IMR-90 (cell line): ENCODE data around the gene CCL5. TPM values are rescaled to one million over a fixed set of nuclear protein-coding genes. Genes with fewer than 3 reads are reported as not detected.

ENCODE experiments used
- ATAC-seq: fragments of 200-7000 bp; cut with Tn5 transposase; 2 replicates; pipeline ENCODE4 v1.9.1; 2020; ENCODE audit warnings: low read depth, mild to moderate bottlenecking, moderate library complexity
- BruUV-seq: library from RNA; stranded (reverse); fragments of 400-500 nt; replicated peaks from 2 replicates; lab custom pipeline; 2021; lab: Mats Ljungman, UMichigan
- CTCF ChIA-PET: fragments of 300-600 bp; formaldehyde crosslinking; extraction: SDS; loops from one replicate; lab custom pipeline; 2021; ENCODE audit warnings: antibody characterized with exemption; lab: Yijun Ruan, JAX
- POLR2A ChIA-PET: fragments of 300-600 bp; sonication (Branson Sonifier 250); formaldehyde crosslinking; loops from one replicate; lab custom pipeline; 2022; ENCODE audit warnings: antibody characterized with exemption; ENCODE audit not compliant: unreplicated experiment; lab: Charles Lee
- DNase-seq: peaks from one replicate; pipeline ENCODE4 v3.0.0; 2013
- H2AFZ ChIP-seq: replicated peaks from 2 replicates; pipeline ENCODE3; 2013; ENCODE audit warnings: low read length, mild to moderate bottlenecking; ENCODE audit not compliant: poor library complexity
- H2AK5ac ChIP-seq: 2 replicates; pipeline ENCODE4 v1.6.1; 2013; ENCODE audit warnings: low read depth, low read length, inconsistent platforms
- H2AK9ac ChIP-seq: replicated peaks from 2 replicates; pipeline ENCODE3; 2013; ENCODE audit warnings: mild to moderate bottlenecking, low read depth, low read length, moderate library complexity; ENCODE audit not compliant: poor library complexity
- H2BK120ac ChIP-seq: 2 replicates; pipeline ENCODE4 v1.6.1; 2013; ENCODE audit warnings: low read depth, low read length, inconsistent platforms
- H2BK15ac ChIP-seq: 3 replicates; pipeline ENCODE4 v1.6.1; 2013; ENCODE audit warnings: low read depth, low read length, inconsistent platforms
- H2BK20ac ChIP-seq: 2 replicates; pipeline ENCODE4 v1.6.1; 2013; ENCODE audit warnings: low read depth, mild to moderate bottlenecking, inconsistent platforms, low read length, moderate library complexity
- H2BK5ac ChIP-seq: 2 replicates; pipeline ENCODE4 v1.6.1; 2013; ENCODE audit warnings: mild to moderate bottlenecking, low read depth, low read length, inconsistent platforms; ENCODE audit not compliant: poor library complexity, severe bottlenecking
- H3K14ac ChIP-seq: replicated peaks from 2 replicates; pipeline ENCODE4 v1.6.1; 2013; ENCODE audit warnings: low read depth, low read length, inconsistent platforms
- H3K18ac ChIP-seq: 2 replicates; pipeline ENCODE4 v1.6.1; 2013; ENCODE audit warnings: low read depth, low read length, control low read depth
- H3K23ac ChIP-seq: 2 replicates; pipeline ENCODE4 v1.6.1; 2013; ENCODE audit warnings: low read depth, low read length, inconsistent platforms
- H3K27ac ChIP-seq: 2 replicates; pipeline ENCODE4 v1.5.1; 2013; ENCODE audit warnings: mild to moderate bottlenecking, control low read depth, low read length; ENCODE audit not compliant: insufficient read depth
- H3K27me3 ChIP-seq: 2 replicates; pipeline ENCODE4 v1.6.1; 2013; ENCODE audit warnings: low read length; ENCODE audit not compliant: control insufficient read depth, insufficient read depth
- H3K36me3 ChIP-seq: 2 replicates; pipeline ENCODE4 v1.6.1; 2013; ENCODE audit warnings: low read length, mixed read lengths; ENCODE audit not compliant: control insufficient read depth, insufficient read depth
- H3K4ac ChIP-seq: 2 replicates; pipeline ENCODE4 v1.6.1; 2013; ENCODE audit warnings: low read depth, low read length, inconsistent platforms
- H3K4me1 ChIP-seq: 2 replicates; pipeline ENCODE4 v1.6.1; 2013; ENCODE audit warnings: low read length, mixed read lengths; ENCODE audit not compliant: control insufficient read depth, insufficient read depth
- H3K4me2 ChIP-seq: 2 replicates; pipeline ENCODE4 v1.6.1; 2013; ENCODE audit warnings: low read depth, mild to moderate bottlenecking, control low read depth, low read length, moderate library complexity
- H3K4me3 ChIP-seq: 2 replicates; pipeline ENCODE4 v1.5.1; 2013; ENCODE audit warnings: low read depth, mild to moderate bottlenecking, control low read depth, low read length, moderate library complexity; ENCODE audit not compliant: insufficient read depth
- H3K56ac ChIP-seq: 2 replicates; pipeline ENCODE4 v1.6.1; 2013; ENCODE audit warnings: low read length, inconsistent platforms; ENCODE audit not compliant: insufficient read depth; ENCODE audit errors: extremely low read depth
- H3K79me1 ChIP-seq, 2 experiments: 2 replicates each; pipeline ENCODE4 v1.6.1; 2013; ENCODE audit warnings: low read length in 2 of 2, inconsistent platforms in 1 of 2, low read depth in 1 of 2
- H3K9ac ChIP-seq: 2 replicates; pipeline ENCODE4 v1.6.1; 2013; ENCODE audit warnings: low read depth, low read length, control low read depth
- H3K9me1 ChIP-seq: 2 replicates; pipeline ENCODE4 v1.6.1; 2013; ENCODE audit warnings: low read length, inconsistent platforms; ENCODE audit not compliant: insufficient read depth
- H3K9me3 ChIP-seq: 2 replicates; pipeline ENCODE4 v1.6.1; 2013; ENCODE audit warnings: low read length; ENCODE audit not compliant: control insufficient read depth, insufficient read depth
- H4K20me1 ChIP-seq: 2 replicates; pipeline ENCODE4 v1.6.1; 2013; ENCODE audit warnings: low read length, inconsistent platforms; ENCODE audit not compliant: insufficient read depth
- H4K5ac ChIP-seq: 2 replicates; pipeline ENCODE4 v1.6.1; 2013; ENCODE audit warnings: mild to moderate bottlenecking, low read depth, low read length, control low read depth
- H4K8ac ChIP-seq, 2 experiments: 2 replicates each; pipeline ENCODE4 v1.6.1; 2013; ENCODE audit warnings: low read depth in 2 of 2, low read length in 2 of 2, control low read depth in 1 of 2, inconsistent platforms in 1 of 2
- H4K91ac ChIP-seq: 2 replicates; pipeline ENCODE4 v1.6.1; 2013; ENCODE audit warnings: low read depth, low read length, inconsistent platforms; ENCODE audit not compliant: insufficient read depth
- BHLHE40 ChIP-seq: fragments of 150-350 bp; IDR thresholded peaks from 2 replicates; pipeline ENCODE4 v1.6.1; 2016; ENCODE audit warnings: mild to moderate bottlenecking, low read depth, low read length
- FOS ChIP-seq: fragments of 150-350 bp; IDR thresholded peaks from 2 replicates; pipeline ENCODE4 v1.6.1; 2016; ENCODE audit warnings: low read depth, low read length
- MAZ ChIP-seq: IDR thresholded peaks from 2 replicates; pipeline ENCODE4 v1.6.1; 2012; ENCODE audit warnings: low read depth, mild to moderate bottlenecking, low read length, improper control_type of control experiment, moderate library complexity, borderline replicate concordance
- MXI1 ChIP-seq: IDR thresholded peaks from 2 replicates; pipeline ENCODE4 v1.6.1; 2012; ENCODE audit warnings: low read depth, mild to moderate bottlenecking, low read length, moderate library complexity, borderline replicate concordance
- RAD21 ChIP-seq: IDR thresholded peaks from 2 replicates; pipeline ENCODE4 v1.6.1; 2012; ENCODE audit warnings: low read length, improper control_type of control experiment
- SMC3 ChIP-seq: fragments of 150-350 bp; IDR thresholded peaks from 2 replicates; pipeline ENCODE4 v1.6.1; 2016; ENCODE audit warnings: low read depth, mild to moderate bottlenecking, antibody characterized with exemption, low read length, moderate library complexity
- WGBS, 2 experiments: methylation state at CpG; one replicate each; pipeline versions ENCODE4 v1.1.5 to v1.1.7; 2013; ENCODE audit warnings: missing lambda C conversion rate in 2 of 2; ENCODE audit not compliant: insufficient read length in 1 of 2; ENCODE audit errors: extremely low coverage in 2 of 2; 5-methylcytosine and 5-hydroxymethylcytosine counted together
- dilution Hi-C: fragments of 300-500 bp; cut with HindIII; formaldehyde crosslinking; loops from one replicate; pipeline ENCODE4 v1.14.3; 2018; ENCODE audit warnings: low sequenced_read_pairs; ENCODE audit not compliant: unreplicated experiment
- in situ Hi-C: fragments of 300-500 bp; cut with MboI; formaldehyde crosslinking; loops from 3 replicates; pipeline ENCODE4 v1.14.3; 2019; ENCODE audit warnings: low sequenced_read_pairs, inconsistent platforms, mixed read lengths
- intact Hi-C: fragments of 100-400 bp; cut with micrococcal nuclease; formaldehyde crosslinking; loops from 2 replicates; pipeline ENCODE4 v1.10.0; 2022
- polyA plus RNA-seq, 3 experiments: library from polyadenylated mRNA; depleted of rRNA; stranded (reverse); fragments of >200 nt; gene quantifications; 2 replicates each; pipeline ENCODE4 v1.2.3, GENCODE V29; 2012; ENCODE audit warnings: low replicate concordance in 1 of 3
- total RNA-seq: library from RNA; depleted of rRNA; stranded (reverse); fragments of >200 nt; gene quantifications from 2 replicates; pipeline ENCODE4 v1.2.3, GENCODE V29; 2012

The CCL5 gene
- total and polyA plus RNA-seq, 2 of the 4 experiments (the other 2 are of a cell fraction): not detected

GRCh38 chr17:35841101-35841500 lies 39.1 kb downstream of the CCL5 start:
- no peak overlapping the region for H3K14ac ChIP-seq
- H3K9ac ChIP-seq: no peak overlapping the region
- no peak overlapping the region for H3K4me3 ChIP-seq
- H3K4me2 ChIP-seq: no peak overlapping the region
- H3K18ac ChIP-seq: no peak overlapping the region
- peaks cover 4% of the 10 kb centered on the region; the same call in 1 of the 2 replicates for H4K20me1 ChIP-seq
- H4K91ac ChIP-seq: no peak overlapping the region
- in situ Hi-C loops (no loop called here), intact Hi-C loops (no loop called here), dilution Hi-C loops (no loop called here)
- peaks cover 5 to 11% of the 10 kb centered on the region in 2 experiments; a peak in 2 of 4 replicates for H3K79me1 ChIP-seq
- H2AFZ ChIP-seq: no peak overlapping the region
- no peaks in the 10 kb centered on the region for H3K9me3 ChIP-seq
- ChIA-PET CTCF (interaction anchor here (0.7 kb wide), 2 partner anchors 8 to 31 kb away, joined by 3 to 4 read pairs; no protein-coding TSS in a partner anchor), POLR2A (no interaction called here)
- no peak overlapping the region for H4K8ac ChIP-seq
- DNase-seq: no peak
- peaks cover 64% of the 10 kb centered on the region for H3K36me3 ChIP-seq
- H3K27me3 ChIP-seq: no peaks in the 10 kb centered on the region
- H4K5ac ChIP-seq: no peak overlapping the region
- no peak overlapping the region for H2BK5ac ChIP-seq
- H3K27ac ChIP-seq: no peak overlapping the region
- H3K23ac ChIP-seq: no peak overlapping the region
- H3K9me1 ChIP-seq: no peaks in the 10 kb centered on the region
- H2AK5ac ChIP-seq: no peak overlapping the region
- no peak overlapping the region for H2AK9ac ChIP-seq
- BruUV-seq: no TSS peak
- WGBS, 2 experiments: no CpG with 5 or more reads among the region's 3 CpGs
- no peaks in the 10 kb centered on the region for H3K4me1 ChIP-seq
- H2BK120ac ChIP-seq: no peak overlapping the region
- H3K4ac ChIP-seq: no peak overlapping the region
- no peak overlapping the region for H3K56ac ChIP-seq
- TF ChIP-seq MXI1 (no peak), BHLHE40 (no peak), RAD21 (no peak), FOS (no peak), MAZ (no peak), SMC3 (no peak)
- H2BK15ac ChIP-seq: no peak overlapping the region
- H2BK20ac ChIP-seq: no peak overlapping the region
- no peak for ATAC-seq
